ENCODE data around the gene ZNF628.

ZNF628 gene

DNA sequence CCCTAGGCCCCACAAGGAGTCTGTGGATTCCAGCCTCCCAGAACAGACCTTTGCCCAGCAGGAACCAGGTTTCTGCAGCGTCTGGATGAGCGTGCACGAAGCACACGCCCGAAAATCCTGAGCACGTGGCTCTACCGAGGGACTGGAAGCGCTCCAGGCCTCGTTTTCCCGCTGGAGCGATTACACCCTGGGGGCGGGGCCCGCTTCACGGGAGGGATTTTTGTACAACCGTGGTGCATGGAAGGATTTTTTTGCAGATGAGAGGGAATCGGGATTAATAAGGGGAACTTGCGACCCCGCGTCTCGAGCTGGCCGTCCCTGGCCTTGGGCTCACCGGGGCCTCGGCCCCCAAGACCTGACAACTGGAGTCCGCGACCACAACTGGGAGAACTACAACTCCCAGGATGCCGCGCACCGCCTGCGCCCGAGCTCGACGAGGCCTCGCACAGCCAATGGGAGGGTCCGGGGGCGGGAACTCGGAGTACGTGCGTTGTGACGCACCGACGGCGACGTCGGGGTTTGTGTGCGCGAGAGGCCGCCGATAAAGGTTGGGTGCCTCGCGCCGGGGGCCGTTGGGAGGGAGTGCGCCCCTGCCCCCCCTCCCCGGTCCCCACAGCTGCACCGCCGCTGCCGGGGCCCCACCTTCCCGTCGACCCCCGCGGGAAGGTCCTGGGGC, at the start of gene ZNF628:
TSS of gene ZNF628 (plus strand) at position 518 of the 676 bp plus-strand sequence. CDS start 3,294 bp downstream, outside the sequence.
- Histone ChIP-seq H3K9me3 (ENCODE audit: control insufficient read depth, low read depth, low read length) (no peaks in the 10 kb centered on the region), H3K36me3 (ENCODE audit: control insufficient read depth, low read depth, low read length) (no peaks in the 10 kb centered on the region), H3K4me3 (ENCODE audit: low read length) (peak within 1 kb of the TSS; percentile 78), H3K27me3 (ENCODE audit: control insufficient read depth, insufficient read depth, low read length) (no peaks in the 10 kb centered on the region), H3K27ac (ENCODE audit: low read length) (peak within 1 kb of the TSS; percentile 8), H3K9ac (ENCODE audit: low read length) (peak within 1 kb of the TSS; percentile 61), H3K4me1 (ENCODE audit: control insufficient read depth, low read depth, low read length) (no peaks in the 10 kb centered on the region)

- Histone ChIP-seq H3K36me3 (ENCODE audit: control insufficient read depth, low read depth, low read length) (no peaks in the 10 kb centered on the region), H3K9ac (ENCODE audit: low read length) (no peak overlapping the region), H3K27ac (ENCODE audit: low read length) (no peak overlapping the region), H3K9me3 (ENCODE audit: control insufficient read depth, low read depth, low read length) (no peaks in the 10 kb centered on the region), H3K4me1 (ENCODE audit: control insufficient read depth, low read depth, low read length) (no peaks in the 10 kb centered on the region), H3K4me3 (ENCODE audit: low read length) (no peak overlapping the region), H3K27me3 (ENCODE audit: control insufficient read depth, insufficient read depth, low read length) (no peaks in the 10 kb centered on the region)
These were observed 45.2 kb upstream of the ZNF628 start for GRCh38 chr19:55431183-55431582.

DNA sequence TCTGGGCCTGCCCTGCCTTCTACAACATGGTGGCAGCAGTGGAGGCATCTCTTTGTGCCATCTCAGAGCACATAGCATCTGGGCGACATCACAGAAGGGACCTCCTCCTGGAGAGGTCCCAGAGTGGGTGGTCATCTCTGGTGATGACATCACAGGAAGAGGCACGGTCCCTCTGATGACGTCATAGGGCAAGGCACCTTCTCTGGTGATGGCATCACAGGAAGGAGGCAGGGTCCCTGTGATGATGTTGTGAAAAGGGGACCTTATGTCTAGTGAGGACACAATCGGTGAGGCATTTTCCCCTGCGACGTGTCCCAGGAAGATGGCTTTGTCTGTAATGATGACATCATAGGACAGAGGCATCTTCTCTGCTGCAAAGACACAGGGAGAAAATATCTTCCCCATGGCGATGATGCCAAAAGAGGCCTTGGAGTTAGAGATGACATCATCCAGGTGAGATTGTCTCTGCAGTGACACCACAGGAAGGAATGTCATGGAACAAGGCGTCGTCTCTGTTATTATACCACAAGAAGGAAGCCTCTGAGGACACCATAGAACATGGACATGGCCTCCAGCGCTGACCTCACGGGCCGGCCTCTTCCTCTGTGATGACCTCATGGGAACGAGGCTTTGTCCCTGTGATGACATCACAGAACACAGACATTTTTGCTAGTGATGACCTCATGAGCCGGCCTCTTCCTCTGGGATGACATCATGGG, 44.0 kb upstream of the ZNF628 start:
- Histone ChIP-seq H3K36me3 (ENCODE audit: control insufficient read depth, low read depth, low read length) (no peaks in the 10 kb centered on the region), H3K4me3 (ENCODE audit: low read length) (no peak overlapping the region), H3K27me3 (ENCODE audit: control insufficient read depth, insufficient read depth, low read length) (no peaks in the 10 kb centered on the region), H3K27ac (ENCODE audit: low read length) (no peak overlapping the region), H3K4me1 (ENCODE audit: control insufficient read depth, low read depth, low read length) (no peaks in the 10 kb centered on the region), H3K9me3 (ENCODE audit: control insufficient read depth, low read depth, low read length) (no peaks in the 10 kb centered on the region), H3K9ac (ENCODE audit: low read length) (no peak overlapping the region)

DNA sequence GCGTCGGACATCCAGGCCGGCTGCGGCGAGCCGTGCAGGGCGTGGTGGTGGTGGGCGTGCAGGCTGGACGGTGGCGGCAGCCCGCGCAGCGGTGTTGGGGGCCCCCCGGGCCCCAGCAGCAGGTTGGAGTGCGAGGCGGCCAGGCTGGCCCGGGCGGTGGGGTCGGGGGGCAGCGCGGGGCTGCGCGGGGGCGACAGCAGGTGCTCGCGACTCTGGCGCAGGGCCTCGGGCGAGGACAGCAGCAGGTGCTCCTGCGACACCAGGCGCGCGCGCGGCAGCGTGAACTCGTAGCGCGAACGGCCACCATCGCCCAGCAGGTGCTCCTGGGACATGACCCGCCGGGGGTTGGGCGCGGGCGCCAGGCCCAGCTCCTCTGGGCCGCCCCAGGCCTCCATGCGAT, 43.1 kb upstream of the ZNF628 start:
- Histone ChIP-seq H3K36me3 (ENCODE audit: control insufficient read depth, low read depth, low read length) (no peaks in the 10 kb centered on the region), H3K27ac (ENCODE audit: low read length) (no peak overlapping the region), H3K9me3 (ENCODE audit: control insufficient read depth, low read depth, low read length) (no peaks in the 10 kb centered on the region), H3K27me3 (ENCODE audit: control insufficient read depth, insufficient read depth, low read length) (peaks cover 5% of the 10 kb centered on the region), H3K9ac (ENCODE audit: low read length) (no peak overlapping the region), H3K4me3 (ENCODE audit: low read length) (no peak overlapping the region), H3K4me1 (ENCODE audit: control insufficient read depth, low read depth, low read length) (no peaks in the 10 kb centered on the region)

- peaks cover 17% of the 10 kb centered on the region for H3K27me3 ChIP-seq (ENCODE audit: control insufficient read depth, insufficient read depth, low read length)
- H3K4me1 ChIP-seq (ENCODE audit: control insufficient read depth, low read depth, low read length): no peaks in the 10 kb centered on the region
- no peak overlapping the region for H3K27ac ChIP-seq (ENCODE audit: low read length)
- no peaks in the 10 kb centered on the region for H3K36me3 ChIP-seq (ENCODE audit: control insufficient read depth, low read depth, low read length)
- H3K9ac ChIP-seq (ENCODE audit: low read length): no peak overlapping the region
- H3K9me3 ChIP-seq (ENCODE audit: control insufficient read depth, low read depth, low read length): no peaks in the 10 kb centered on the region
- no peak overlapping the region for H3K4me3 ChIP-seq (ENCODE audit: low read length)
These were observed 42.0 kb upstream of the ZNF628 start for GRCh38 chr19:55434356-55434919.

GRCh38 chr19:55435020-55435419, 41.4 kb upstream of the ZNF628 start:
- H3K4me1 ChIP-seq (ENCODE audit: control insufficient read depth, low read depth, low read length): peaks cover under 1% of the 10 kb centered on the region
- no peak overlapping the region for H3K9ac ChIP-seq (ENCODE audit: low read length)
- no peak overlapping the region for H3K4me3 ChIP-seq (ENCODE audit: low read length)
- H3K36me3 ChIP-seq (ENCODE audit: control insufficient read depth, low read depth, low read length): no peaks in the 10 kb centered on the region
- peaks cover 22% of the 10 kb centered on the region for H3K27me3 ChIP-seq (ENCODE audit: control insufficient read depth, insufficient read depth, low read length)
- H3K9me3 ChIP-seq (ENCODE audit: control insufficient read depth, low read depth, low read length): no peaks in the 10 kb centered on the region
- no peak overlapping the region for H3K27ac ChIP-seq (ENCODE audit: low read length)

DNA sequence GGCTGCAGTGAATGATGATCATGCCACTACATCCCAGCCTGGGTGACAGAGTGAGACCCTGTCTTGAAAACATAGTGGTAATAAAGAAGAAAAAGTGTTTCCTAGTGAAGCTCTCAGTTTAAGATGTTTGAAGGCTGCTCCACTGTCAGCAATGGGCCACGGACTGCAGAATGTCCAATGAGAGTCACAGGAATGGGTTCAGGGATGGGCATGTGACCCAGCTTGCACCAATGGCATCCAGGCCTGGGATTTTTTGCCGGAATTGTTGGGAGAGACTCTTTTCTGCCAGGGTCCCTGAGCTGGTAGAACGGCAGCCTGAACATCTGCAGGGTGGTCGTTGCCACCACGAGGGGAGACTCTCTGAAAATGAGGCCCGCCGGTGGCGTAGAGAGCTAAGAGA, 39.6 kb upstream of the ZNF628 start:
- H3K36me3 ChIP-seq (ENCODE audit: control insufficient read depth, low read depth, low read length): no peaks in the 10 kb centered on the region
- H3K27ac ChIP-seq (ENCODE audit: low read length): no peak overlapping the region
- no peaks in the 10 kb centered on the region for H3K9me3 ChIP-seq (ENCODE audit: control insufficient read depth, low read depth, low read length)
- H3K9ac ChIP-seq (ENCODE audit: low read length): no peak overlapping the region
- H3K4me1 ChIP-seq (ENCODE audit: control insufficient read depth, low read depth, low read length): peaks cover 12% of the 10 kb centered on the region
- peaks cover 40% of the 10 kb centered on the region for H3K27me3 ChIP-seq (ENCODE audit: control insufficient read depth, insufficient read depth, low read length)
- H3K4me3 ChIP-seq (ENCODE audit: low read length): no peak overlapping the region

GRCh38 chr19:55437410-55437809, 39.0 kb upstream of the ZNF628 start:
- H3K4me1 ChIP-seq (ENCODE audit: control insufficient read depth, low read depth, low read length): peaks cover 12% of the 10 kb centered on the region
- no peak overlapping the region for H3K27ac ChIP-seq (ENCODE audit: low read length)
- no peaks in the 10 kb centered on the region for H3K9me3 ChIP-seq (ENCODE audit: control insufficient read depth, low read depth, low read length)
- H3K27me3 ChIP-seq (ENCODE audit: control insufficient read depth, insufficient read depth, low read length): peaks cover 46% of the 10 kb centered on the region
- H3K9ac ChIP-seq (ENCODE audit: low read length): no peak overlapping the region
- no peak overlapping the region for H3K4me3 ChIP-seq (ENCODE audit: low read length)
- no peaks in the 10 kb centered on the region for H3K36me3 ChIP-seq (ENCODE audit: control insufficient read depth, low read depth, low read length)

GRCh38 chr19:55439052-55439451, 37.4 kb upstream of the ZNF628 start:
- Histone ChIP-seq H3K36me3 (ENCODE audit: control insufficient read depth, low read depth, low read length) (no peaks in the 10 kb centered on the region), H3K4me3 (ENCODE audit: low read length) (no peak overlapping the region), H3K9me3 (ENCODE audit: control insufficient read depth, low read depth, low read length) (no peaks in the 10 kb centered on the region), H3K9ac (ENCODE audit: low read length) (no peak overlapping the region), H3K27me3 (ENCODE audit: control insufficient read depth, insufficient read depth, low read length) (peaks cover 61% of the 10 kb centered on the region), H3K27ac (ENCODE audit: low read length) (no peak overlapping the region), H3K4me1 (ENCODE audit: control insufficient read depth, low read depth, low read length) (peaks cover 12% of the 10 kb centered on the region)

- no peak overlapping the region for H3K9ac ChIP-seq (ENCODE audit: low read length)
- H3K4me3 ChIP-seq (ENCODE audit: low read length): peak overlapping the region; percentile 63
- no peaks in the 10 kb centered on the region for H3K9me3 ChIP-seq (ENCODE audit: control insufficient read depth, low read depth, low read length)
- H3K4me1 ChIP-seq (ENCODE audit: control insufficient read depth, low read depth, low read length): peaks cover 12% of the 10 kb centered on the region
- H3K27me3 ChIP-seq (ENCODE audit: control insufficient read depth, insufficient read depth, low read length): peaks cover 76% of the 10 kb centered on the region
- H3K36me3 ChIP-seq (ENCODE audit: control insufficient read depth, low read depth, low read length): no peaks in the 10 kb centered on the region
- no peak overlapping the region for H3K27ac ChIP-seq (ENCODE audit: low read length)
These were observed 35.9 kb upstream of the ZNF628 start for GRCh38 chr19:55440411-55441105.

DNA sequence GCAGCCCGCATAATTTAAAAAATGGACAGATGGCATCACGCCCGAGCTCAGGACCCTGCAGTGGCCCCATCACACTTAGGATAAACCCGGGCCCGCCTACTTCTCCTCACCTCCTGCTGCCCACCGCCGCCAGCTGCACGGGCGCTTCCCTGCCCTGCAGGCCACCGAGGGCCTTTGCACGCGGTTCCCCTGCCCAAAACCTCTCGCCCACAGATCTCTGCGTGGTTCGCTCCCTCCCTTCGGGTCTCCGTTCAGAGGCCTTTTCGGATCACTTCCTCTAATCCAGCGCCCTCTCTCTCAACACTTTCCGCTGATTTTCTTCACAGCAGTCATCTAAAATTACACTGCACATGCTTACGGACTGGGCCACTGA, 35.1 kb upstream of the ZNF628 start:
- H3K4me1 ChIP-seq (ENCODE audit: control insufficient read depth, low read depth, low read length): peaks cover 12% of the 10 kb centered on the region
- H3K27me3 ChIP-seq (ENCODE audit: control insufficient read depth, insufficient read depth, low read length): peaks cover 83% of the 10 kb centered on the region
- H3K36me3 ChIP-seq (ENCODE audit: control insufficient read depth, low read depth, low read length): no peaks in the 10 kb centered on the region
- H3K4me3 ChIP-seq (ENCODE audit: low read length): peak overlapping the region; percentile 63
- H3K9me3 ChIP-seq (ENCODE audit: control insufficient read depth, low read depth, low read length): no peaks in the 10 kb centered on the region
- H3K9ac ChIP-seq (ENCODE audit: low read length): no peak overlapping the region
- H3K27ac ChIP-seq (ENCODE audit: low read length): no peak overlapping the region
